ENCODE measurements around the gene SLCO4A1.

Gene SLCO4A1

DNA sequence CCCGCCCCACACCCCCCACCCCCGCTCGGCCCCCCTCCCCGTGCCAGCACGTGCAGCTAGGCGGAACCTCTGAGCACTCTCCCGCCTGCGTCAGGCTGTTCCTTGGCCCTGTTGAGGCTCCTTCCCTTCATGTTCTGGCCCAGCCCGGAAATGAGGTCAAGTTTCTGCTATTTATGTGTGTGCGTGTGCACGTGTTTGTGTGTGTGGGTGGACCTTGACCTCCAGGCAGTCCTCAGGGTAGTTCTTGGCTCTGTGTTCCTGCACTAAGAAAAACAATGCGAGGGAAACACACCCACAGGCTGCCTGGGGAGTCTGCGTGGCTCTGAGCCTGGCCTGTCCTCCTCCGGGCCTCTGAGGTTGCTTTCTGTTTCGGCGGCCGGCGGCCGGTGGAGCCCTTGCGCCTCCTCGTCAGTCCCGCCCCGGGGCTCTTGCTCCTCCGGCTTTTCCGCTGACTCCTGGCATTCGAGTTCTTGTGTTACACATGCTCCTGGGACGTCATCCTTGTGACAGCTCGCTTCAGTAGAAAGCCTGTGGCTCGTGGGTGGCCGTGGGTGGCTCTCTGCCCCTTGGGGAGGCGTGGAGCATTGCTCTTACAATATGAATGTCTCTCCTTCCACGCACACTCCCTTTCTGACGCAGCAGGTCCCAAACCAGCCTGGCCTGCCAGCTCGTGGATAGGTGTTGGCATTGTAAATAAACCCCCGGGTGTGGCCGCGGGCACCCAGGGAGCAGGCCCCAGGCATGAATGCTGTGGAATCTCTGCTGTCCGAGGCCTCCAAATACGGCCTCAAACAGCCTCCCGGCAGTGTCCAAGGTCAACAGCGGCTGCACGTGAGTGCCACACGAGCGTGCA lies 10.0 kb downstream of the SLCO4A1 start:
- DNase-seq (ENCODE audit: low read depth in 2 of 2): peak; percentile 25 to 35

DNA sequence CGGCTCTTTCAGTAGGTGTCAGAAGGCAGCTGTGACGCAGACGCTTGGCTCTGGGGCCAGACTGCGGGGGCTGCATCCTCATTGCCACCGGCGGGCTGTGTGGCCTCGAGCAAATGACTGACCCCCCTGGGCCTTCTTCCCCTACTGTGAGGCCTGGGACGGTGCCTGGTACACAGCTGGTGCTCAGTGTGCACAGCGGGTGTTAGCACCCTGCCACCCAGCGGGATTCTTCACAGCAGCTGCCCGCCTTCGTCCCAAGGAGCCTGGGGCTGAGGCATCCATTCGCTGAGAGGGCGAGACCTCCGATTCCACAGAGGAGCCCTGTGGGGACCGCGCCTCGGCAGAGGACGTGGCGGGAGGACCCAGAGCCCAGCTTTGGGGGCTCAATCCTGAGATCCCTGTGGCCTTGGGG lies 10.6 kb downstream of the SLCO4A1 start:
- no peak for DNase-seq (ENCODE audit: low read depth in 2 of 2)

DNA sequence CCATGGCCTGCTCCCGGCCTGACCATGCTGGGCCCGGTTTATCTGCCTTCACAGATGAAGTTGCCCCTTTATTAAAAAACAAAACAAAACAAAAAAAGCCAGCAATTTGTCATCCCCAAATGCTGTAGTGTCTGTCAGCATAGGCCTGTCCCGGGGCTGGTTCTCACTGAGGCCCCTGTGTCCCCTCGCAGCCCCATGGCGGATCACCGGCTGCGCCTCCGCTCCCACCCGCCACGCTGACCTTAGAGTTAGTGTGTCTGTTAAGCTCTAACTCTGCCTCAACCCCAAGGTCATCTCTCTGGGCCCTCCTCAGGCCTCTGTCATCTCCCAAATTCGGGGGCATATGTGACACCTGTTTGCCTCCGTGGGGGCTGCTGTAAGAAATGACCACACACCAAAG lies 11.1 kb downstream of the SLCO4A1 start:
- DNase-seq (ENCODE audit: low read depth in 2 of 2): no peak

DNA sequence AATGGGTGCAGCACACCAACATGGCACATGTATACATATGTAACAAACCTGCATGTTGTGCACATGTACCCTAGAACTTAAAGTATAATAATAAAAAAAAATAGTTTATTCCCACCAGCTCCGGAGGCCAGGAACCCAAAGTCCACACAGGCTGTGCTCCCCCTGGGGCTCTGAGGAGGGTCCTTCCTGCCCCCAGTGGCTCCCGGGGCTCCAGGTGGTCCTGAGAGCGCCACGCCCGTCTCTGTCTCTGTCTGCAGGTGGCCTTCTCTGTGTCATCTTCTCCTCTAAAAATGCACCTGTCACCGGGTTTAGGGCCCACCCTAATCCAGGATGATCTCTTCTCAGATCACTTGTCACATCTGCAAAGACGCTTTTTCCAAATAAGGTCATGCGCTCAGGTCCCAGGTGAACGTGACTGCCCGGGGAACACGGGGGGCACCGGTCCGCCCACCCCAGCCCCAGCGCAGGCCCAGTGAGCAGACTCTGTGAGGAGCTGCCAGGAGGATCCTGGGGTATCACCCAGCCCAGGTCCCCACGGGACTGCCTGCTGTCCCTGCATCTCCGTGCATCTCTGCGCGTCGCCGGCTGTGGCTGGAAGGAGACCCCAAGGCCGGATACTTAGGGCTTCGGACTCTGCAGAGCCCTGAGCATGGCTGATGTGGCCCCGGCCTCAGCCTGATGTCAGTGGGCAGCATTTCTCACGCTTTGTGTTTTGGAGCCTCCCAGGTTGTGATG lies 11.8 kb downstream of the SLCO4A1 start:
- DNase-seq (ENCODE audit: low read depth in 2 of 2): no peak

DNA sequence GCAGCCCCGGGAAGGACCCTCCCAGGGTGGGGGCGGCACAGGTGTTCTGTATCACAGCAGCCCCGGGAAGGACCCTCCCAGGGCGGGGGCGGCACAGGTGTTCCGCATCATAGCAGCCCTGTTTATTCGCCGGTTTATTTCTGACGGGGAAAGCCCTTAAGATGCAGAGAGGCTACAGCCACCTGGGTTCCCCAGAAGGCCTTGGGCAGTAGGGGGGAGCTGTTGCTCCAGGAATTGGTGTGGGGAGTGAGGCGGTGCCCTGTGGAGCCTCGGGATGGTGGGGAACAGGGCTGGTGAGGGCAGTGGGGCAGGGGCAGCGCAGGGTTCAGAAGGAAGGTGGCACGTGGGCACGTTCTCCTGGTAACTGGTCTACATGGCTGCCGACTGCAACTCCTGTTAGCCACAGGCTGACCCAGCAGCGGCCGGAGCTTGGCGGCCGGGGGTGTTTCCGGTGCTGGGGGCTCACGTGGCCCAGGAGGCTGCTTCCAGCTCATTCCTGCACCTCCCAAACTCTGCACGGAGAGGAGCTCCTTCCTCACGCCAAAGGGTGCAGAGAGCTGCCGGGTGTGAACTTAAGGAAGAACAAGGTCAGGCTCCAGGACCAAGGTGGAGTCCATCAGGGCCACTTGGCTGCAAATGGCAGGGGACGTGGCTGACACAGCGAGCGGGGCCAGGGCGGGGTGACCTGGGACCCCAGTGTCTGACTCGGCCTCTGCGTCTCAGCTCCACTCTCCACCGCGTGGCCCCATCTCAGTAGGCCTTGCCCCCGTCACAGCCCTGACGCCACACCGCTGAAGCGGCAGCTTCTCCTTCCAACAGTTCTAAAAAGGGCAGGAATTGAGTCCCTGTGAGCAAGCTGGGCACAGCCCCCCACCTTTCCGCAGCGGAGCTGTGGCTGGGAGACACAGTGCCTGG lies 13.2 kb downstream of the SLCO4A1 start:
- no peak for DNase-seq (ENCODE audit: low read depth in 2 of 2)

DNA sequence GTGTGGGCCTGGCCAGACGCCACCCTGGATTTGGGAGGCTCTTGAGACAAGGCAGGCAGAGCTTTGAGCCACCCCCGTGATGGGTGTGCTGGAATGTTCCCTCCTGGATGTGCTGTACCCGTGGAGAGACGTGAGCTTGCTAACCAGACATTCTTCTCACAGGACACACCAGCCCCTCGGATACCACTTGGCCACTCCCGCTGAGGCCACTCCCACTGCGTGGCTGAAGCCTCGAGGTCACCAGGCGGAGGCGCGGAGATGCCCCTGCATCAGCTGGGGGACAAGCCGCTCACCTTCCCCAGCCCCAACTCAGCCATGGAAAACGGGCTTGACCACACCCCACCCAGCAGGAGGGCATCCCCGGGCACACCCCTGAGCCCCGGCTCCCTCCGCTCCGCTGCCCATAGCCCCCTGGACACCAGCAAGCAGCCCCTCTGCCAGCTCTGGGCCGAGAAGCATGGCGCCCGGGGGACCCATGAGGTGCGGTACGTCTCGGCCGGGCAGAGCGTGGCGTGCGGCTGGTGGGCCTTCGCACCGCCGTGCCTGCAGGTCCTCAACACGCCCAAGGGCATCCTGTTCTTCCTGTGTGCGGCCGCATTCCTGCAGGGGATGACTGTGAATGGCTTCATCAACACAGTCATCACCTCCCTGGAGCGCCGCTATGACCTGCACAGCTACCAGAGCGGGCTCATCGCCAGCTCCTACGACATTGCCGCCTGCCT lies 14.1 kb downstream of the SLCO4A1 start:
- DNase-seq (ENCODE audit: low read depth in 2 of 2): no peak

DNA sequence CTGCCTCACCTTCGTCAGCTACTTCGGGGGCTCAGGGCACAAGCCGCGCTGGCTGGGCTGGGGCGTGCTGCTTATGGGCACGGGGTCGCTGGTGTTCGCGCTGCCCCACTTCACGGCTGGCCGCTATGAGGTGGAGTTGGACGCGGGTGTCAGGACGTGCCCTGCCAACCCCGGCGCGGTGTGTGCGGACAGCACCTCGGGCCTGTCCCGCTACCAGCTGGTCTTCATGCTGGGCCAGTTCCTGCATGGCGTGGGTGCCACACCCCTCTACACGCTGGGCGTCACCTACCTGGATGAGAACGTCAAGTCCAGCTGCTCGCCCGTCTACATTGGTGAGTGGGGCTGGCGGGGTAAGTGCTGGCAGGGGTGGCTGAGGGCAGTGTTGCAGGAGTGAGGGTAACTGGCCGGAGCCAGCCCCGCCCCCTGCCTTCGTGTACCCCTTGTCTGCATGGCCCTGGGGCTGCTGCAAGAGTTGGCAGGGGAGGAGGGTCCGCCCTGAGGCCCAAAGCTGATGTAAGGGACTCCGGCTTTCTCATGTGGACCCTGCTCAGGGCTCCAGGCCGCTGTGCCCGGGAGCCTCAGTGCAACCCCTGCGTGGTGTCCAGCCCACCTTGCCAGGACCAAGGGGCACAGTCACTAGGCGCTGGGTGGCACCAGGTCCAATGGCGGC lies 14.8 kb downstream of the SLCO4A1 start:
- no peak for DNase-seq (ENCODE audit: low read depth in 2 of 2)

DNA sequence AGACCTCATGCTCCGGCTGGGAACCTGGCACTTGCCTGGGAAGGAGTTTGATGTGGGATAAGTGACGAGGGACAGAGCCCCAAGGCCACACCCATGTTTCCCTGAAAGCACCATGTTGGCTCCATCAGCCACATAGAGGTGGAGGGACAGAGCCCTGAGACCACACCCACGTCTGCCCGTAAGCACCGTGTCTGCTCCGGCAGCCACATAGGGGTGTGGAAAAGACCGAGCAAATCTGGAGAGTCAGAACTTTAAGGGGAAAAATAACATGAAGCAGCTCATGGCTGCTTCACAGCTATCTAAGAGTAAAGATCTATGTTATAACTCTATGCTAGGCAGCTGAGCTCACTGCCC lies 15.3 kb downstream of the SLCO4A1 start:
- no peak for DNase-seq (ENCODE audit: low read depth in 2 of 2)

DNA sequence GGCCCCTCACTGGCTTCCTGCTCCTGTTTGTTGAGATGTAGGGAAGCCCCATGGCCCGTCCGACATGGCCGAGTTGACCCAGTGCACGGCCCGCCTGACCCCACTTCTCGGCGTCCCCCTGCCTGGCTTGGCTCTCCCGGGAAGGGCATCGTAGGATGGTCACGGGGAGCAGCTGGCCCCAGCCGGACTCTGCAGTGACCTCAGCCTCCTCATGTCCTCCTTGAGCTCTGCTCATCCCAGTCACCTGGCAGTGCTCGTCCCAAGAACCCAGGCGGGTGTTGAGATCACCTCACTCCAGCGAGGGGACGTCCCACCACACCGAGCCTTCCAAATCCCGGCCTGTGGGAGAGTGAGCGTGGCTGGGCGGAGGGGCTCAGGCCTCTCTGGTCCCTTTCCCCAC lies 15.7 kb downstream of the SLCO4A1 start:
- no peak for DNase-seq (ENCODE audit: low read depth in 2 of 2)

DNA sequence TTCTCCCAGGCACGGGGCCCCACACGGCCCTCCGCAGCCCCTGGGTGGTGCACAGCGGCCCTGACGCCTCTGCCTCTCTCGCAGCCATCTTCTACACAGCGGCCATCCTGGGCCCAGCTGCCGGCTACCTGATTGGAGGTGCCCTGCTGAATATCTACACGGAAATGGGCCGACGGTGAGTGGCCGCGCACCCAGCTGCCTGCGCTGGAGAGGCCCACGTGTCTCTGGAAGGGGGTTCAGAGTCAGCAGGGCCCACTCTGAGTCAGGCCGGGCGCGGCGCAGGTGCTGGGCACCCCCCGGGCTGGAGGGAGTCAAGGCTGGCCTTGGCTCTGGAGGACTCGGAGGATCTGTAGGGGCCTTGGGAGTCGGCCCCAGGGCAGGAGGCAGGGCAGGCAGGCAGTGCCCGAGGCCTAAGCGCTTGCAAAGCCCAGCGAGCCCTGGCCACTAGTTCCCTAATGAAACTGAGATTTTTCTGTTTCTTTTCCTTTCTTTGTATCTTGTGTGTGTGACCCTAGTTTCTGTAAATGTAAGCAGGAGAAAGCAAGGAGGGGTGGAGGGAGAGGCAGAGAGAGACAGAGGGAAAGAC lies 16.4 kb downstream of the SLCO4A1 start:
- no peak for DNase-seq (ENCODE audit: low read depth in 2 of 2)

DNA sequence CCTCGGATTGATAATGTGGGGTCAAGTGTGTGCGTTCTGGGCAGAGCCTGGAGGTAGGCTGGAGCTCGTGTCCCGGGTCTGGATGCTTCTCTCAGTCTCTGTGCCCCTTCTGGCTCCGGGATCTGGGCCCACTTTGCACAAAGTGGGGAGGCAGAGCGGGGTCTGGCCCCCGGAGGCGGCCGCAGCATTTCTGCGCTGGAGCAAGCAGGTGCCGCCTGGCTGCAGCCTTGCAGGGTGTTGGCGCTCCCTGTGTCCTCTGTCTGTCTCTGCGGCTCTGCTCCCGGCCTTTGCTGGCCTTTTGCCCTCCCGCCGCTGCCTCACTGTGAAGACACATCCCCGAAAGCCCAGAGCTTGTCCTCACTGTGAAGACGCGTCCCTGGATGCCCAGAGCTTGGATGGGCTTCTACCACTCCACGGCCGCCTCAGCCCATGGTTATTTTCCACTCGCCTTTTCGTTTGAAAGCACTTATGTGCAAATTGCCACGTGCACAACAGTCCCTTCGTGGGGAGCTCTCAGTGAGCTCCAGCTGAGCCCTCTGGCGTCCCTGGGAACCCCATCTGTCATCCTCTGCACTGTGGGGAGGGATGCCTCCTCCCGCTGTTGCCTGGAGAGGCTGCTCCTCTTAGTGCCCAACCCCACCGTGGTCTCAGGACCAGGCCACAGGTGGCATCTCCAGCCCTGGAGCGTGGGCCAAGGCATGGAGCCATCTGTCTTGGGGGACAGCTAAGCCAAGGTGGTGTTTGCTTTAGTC lies 17.4 kb downstream of the SLCO4A1 start:
- DNase-seq (ENCODE audit: low read depth in 2 of 2): no peak

DNA sequence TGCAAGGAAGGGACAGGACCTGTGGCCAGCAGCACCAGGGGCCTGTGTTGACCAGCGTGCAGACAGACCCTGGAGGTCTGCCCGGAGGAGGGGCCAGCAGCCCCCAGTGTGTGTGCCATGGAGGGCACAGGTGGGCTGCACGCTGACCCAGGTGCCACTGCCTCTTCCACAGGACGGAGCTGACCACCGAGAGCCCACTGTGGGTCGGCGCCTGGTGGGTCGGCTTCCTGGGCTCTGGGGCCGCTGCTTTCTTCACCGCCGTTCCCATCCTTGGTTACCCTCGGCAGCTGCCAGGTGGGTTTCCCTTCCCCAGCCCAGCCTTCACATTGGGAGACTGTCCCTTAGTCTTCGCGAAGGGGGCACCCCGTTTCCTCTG lies 17.9 kb downstream of the SLCO4A1 start:
- DNase-seq (ENCODE audit: low read depth in 2 of 2): no peak

DNA sequence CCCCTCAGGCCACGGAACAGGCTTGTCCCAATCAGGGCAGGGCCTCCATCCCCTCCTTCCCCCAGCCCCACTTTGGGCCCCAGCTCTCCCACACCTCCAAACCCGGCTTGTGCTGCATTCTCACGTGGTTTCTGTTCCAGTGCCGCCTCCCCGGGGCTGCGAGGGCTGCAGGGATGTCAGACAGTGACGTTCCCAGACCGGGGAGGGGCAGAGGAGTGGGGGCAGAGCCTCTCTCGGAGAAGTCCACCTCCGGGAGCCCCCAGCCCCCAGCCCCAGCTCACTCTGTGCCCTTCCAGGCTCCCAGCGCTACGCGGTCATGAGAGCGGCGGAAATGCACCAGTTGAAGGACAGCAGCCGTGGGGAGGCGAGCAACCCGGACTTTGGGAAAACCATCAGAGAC lies 18.5 kb downstream of the SLCO4A1 start:
- DNase-seq (ENCODE audit: low read depth in 2 of 2): no peak

DNA sequence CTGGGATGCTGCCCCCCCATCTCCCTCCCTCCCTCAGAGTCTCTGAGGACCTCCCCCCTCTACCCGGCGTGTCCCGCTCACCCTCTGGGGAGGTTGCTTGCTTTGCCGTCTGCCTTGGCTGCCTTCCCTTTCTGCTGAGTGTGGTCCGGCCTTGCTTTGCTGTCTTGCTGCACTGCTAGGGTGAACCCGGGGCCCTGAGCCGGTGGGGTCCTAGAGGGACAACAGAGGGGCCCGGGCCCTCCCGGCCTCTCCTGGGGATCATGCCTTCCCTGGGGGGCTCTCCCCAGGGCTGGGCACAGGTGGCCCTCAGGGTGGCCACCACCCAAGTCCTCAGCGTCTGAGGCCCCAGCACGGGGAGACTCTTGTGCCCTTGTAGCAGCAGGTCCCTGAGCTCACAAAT lies 19.3 kb downstream of the SLCO4A1 start:
- DNase-seq (ENCODE audit: low read depth in 2 of 2): no peak

DNA sequence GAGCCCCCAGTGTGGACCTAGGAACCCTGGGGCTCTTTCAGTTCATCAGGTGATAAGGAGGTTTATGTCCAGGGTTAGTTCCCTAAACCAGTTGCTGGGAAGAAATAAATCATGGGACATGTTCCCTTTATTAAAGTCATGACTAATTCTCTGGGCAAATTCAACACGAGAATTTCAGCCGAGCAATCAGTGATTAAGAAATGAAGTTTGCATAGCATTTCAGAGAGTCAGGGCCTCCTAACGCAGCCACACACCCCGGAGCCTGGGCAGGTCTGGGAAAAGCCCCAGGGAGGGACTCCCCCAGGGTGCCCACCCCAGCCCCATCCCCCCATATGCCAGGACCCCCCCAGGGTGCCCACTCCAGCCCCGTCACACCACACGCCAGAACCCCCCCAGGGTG lies 20.1 kb downstream of the SLCO4A1 start:
- DNase-seq (ENCODE audit: low read depth in 2 of 2): no peak

DNA sequence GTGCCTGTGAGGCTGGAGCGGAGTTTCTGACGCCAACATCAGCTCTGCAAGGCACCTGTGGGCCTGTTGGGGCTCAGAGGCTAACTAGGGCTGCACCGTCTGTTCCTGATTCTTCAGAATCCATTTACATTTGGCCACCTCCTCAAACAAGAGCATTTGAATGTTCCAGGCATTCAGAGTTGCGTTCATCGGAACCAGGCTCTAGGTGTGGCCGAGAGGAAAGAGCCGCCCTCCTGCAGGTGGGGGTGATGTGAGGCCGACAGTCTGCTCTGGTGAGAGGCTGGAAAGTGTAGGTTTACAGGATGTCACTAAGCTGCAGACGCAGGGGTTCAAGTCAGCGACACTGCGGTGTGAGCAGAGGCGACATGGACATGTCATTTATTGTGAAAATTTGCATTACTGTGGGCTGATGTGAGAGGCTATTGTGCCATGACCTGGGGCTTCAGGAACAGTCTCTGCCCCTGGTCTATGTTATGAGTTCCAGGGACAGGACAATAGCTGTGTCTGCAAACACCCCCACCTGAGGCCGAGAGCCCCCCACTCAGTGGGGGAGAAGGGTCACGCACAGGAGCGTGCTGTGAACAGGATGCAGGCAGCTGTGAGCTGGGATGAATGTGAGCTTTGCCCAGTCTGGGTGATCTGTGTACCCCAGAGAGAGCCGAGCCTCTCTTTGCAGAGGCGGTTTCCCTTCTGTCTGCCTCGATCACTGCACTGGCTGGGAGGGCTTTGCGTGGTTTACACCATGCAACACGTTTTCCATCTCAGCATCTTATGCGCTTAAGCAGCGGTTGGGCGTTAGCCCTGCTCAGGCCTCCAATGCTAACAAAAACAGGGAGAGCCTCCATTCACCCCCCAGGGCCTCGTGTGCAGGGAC lies 21.1 kb downstream of the SLCO4A1 start:
- no peak for DNase-seq (ENCODE audit: low read depth in 2 of 2)

DNA sequence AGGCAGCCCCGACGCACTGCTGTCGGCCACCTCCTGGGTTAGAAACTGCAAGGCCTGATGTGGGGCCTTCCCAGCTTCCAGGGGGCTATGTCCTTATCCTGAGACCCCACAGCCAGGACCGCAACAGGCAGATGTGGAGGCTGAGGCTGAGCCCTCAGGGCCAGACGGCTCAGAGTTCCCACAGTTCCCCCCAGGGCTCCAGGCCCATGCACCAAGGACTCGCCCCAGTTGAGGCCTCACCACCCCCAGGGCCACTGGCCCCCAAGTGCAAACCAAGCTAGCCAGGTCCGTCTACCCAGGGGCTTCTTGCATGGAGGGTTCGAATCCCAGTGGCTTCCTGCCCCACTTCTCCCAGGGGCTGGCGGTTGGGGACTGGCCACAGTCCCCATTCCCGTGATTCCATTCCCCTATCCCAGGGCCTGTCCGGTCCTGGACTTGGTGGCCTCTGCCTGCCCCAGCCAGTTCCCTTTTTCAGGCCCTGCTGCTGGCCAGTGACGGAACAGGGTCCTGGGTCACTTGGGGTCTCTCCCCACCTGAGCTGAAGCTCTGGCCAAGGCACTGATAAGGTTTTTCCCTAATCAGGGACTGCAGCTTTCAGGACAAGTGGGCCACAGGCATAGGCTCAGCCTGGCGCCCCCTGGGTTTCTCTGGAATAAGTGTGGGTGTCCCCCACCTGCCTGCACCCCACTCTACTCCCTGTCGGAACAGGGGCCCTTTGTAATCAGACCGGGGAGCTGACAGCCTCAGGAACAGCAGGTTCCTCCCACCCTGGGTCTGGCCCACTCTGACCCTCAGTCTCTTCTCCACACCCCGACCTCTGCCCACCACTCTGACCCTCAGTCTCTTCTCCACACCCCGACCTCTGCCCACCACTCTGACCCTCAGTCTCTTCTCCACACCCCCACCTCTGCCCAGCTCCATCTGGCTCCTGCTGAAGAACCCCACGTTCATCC lies 22.0 kb downstream of the SLCO4A1 start:
- DNase-seq (ENCODE audit: low read depth in 2 of 2): no peak
